NOMO-1 (cell line): ENCODE data around the gene TNFSF13.
"Not testable (repeated sequence)": the region's sequence is repeated elsewhere in the genome, so short reads cannot be mapped to it uniquely, and the experiment has no call there.

ENCODE experiments used
- DNase-seq, 2 experiments: peaks; one replicate each; lab custom pipeline; 2025; ENCODE audit not compliant: unreplicated experiment in 2 of 2; lab: John Stamatoyannopoulos, UW

Gene TNFSF13

DNA sequence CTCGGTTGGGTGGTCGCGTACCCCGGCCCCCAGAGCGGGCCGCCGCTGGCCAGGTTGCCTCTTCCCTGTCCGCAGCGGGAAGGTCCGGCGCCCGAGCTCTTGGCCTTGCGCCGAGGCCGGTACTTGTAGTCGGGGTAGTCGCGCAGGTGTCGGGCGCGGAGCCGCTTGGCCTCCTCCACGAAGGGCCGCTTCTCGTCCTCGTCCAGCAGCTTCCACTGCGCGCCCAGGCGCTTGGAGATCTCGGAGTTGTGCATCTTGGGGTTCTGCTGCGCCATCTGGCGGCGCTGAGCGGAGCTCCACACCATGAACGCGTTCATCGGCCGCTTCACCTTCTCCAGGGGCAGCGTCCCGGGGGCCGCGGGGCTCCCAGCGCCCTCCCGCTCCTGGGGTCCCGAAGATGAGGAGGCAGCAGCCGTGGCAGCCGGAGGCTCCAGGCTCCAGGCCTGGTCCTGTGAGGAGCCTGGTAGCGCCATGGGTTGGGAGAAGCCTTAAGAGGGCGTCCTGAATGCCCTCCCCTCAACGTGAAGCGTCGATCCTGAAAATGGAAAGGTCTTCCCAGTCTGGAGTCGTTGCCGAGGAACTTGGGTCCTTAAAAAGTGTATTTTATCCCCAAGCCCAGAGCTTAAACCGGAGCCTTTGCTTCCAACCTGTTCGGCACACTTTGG, 30.8 kb downstream of the TNFSF13 start:
- peak; percentile 63 to 74 for DNase-seq

DNA sequence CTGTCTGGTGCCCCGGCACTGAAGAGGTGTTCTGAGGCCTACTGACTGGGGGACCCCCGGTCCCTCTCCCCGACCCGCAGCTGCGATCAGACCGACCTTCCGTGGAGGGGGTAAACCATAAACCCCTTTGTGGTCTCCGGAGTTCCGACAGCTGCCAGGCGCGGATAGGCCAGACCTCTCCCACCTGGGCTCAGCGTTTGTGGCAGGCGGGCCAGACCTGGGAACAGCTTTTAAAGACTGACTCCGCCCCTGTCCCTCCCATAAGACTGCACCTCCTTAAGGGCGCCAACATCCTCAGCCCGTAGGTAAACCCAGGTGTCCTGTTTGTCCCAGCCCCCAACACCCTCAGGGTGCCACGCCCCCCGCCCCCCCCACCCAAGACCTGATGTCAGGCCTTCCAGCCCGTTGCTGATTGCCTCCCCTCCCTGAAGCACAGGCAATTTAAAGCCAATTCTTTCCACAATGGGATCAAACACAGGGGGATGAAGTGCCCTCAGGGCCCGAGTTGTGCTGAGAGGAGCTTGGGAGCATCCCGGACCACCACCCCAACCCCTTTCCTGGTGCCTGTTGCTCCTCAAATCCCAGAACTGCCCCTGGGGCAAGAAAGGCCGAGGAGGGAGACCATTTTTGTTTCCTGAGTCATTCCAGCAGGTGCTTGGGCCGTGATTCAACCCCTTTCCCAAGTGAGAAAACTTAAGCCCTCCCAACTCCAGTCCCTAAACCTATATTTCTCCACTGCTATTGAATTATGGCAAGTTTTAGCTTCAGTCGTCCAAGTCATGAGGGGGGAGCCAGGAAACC, 31.5 kb downstream of the TNFSF13 start, which contains the start of gene SOX15:
TSS of gene SOX15 (minus strand) at position 204 of the 801 bp plus-strand sequence. CDS start 418 bp downstream, outside the sequence.
- no peak for DNase-seq

DNA sequence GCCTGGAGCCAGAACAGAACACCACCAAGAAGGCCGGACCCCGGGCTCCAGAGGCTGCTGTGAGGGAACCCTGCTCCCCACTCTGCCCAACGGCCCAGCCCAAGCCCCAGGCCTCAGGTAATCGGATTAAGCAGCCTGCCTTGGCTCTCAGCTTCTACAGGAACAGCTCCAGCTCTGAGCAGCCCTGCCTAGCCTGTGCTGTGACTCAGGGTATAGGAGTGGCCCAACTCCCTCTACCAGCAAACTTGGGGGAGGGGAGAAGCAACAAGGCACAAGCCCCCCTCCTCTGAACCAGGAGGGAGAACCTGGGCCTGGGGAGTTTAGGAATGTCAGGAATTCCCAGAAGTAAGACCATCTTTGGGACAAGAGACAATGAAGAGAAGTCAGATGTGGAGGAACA, 32.2 kb downstream of the TNFSF13 start:
- DNase-seq = no peak

- no peak for DNase-seq
These were observed 33.0 kb downstream of the TNFSF13 start for GRCh38 chr17:7591596-7591995.

DNA sequence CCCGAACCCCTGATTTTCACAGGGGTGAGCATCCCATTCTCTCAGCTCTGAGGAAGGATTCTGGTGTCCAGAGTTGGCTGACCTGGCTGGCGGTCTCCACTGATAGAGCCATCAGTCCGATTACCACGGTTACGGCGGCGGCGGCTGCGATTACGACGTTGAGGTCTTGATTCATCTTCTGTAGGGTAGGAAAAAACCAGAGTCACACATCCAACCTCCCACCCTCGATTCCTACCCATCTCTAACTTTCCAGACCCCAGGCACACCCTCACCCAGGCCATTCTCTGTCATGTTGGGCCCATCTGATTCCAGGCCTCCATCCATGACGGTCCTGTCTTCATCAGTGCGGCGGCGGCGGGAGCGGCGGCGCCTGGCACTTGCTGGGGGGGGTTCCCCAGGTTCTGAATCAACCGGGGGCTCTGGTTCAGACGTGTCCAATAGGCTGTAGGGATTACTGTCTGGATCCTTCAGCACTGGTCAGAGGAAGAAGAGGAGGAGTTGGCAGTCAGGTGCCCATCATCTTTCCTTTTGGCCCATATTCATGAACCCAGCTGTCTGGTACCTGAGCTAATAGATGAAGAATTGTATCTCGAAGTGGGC, 34.0 kb downstream of the TNFSF13 start:
- DNase-seq = no peak

DNA sequence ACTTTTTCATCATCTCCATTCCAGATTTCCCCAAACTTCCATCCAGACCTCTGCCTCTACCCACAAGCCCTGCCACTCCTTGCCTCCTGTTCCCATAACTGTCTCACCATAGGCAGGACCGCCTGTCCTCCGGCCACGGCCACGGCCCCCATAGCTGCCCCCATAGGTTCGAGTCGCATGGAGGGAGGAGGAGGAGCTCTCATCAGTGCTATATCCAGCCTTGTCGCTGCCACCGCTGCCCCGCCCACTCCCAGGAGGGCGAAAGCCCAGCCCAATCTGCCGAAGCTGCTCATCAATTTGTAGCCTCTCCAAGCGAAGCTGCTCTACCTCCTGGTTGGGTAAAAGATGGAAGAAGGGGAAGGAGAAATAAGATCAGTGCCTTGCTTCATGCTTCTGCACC, 34.7 kb downstream of the TNFSF13 start:
- DNase-seq = no peak

DNA sequence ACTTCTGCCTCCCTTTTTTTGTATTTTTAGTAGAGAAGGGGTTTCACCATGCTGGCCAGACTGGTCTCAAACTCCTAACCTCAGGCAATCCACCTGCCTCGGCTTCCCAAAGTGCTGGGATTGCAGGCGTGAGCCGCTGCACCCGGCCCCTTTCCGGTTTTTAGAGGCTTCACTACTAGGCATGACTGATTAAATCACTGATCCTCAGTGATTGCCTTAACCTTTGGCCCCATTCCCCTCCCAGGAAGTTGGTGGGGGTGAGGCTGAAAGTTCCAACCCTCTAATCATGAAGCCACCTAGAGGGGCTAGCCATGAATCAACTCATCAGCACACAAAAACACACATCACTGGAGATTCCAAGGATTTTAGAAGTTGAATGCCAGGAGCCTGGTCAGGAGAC, 39.0 kb downstream of the TNFSF13 start:
- not testable (repeated sequence) for DNase-seq

- DNase-seq = no peak
These were observed 47.7 kb downstream of the TNFSF13 start for GRCh38 chr17:7606280-7606679.

GRCh38 chr17:7610641-7611040, 52.1 kb downstream of the TNFSF13 start:
- DNase-seq = no peak
